GM18907 (cell line): Measurements from ENCODE around the gene TEDC1.

Source experiments
- ATAC-seq: cut with Tn5 transposase; IDR thresholded peaks from one replicate; pipeline ENCODE4 v1.9.1; 2021; ENCODE audit warnings: mild to moderate bottlenecking, moderate library complexity; ENCODE audit not compliant: unreplicated experiment

The TEDC1 gene

GRCh38 chr14:105490572-105491365 lies at the start of gene TEDC1:
TSS of gene TEDC1 (plus strand) at chr14:105491246. CDS start at chr14:105491376, 130 bp downstream.
- peak; percentile 71 for ATAC-seq

- ATAC-seq, result no peak
These were observed 48.9 kb upstream of the TEDC1 start for GRCh38 chr14:105442125-105442524.

- ATAC-seq, result no peak
These were observed 48.2 kb upstream of the TEDC1 start for GRCh38 chr14:105442834-105443233.

- ATAC-seq, result no peak
These were observed 46.2 kb upstream of the TEDC1 start for GRCh38 chr14:105444859-105445258.

- no peak for ATAC-seq
These were observed 45.8 kb upstream of the TEDC1 start for GRCh38 chr14:105445290-105445689.

GRCh38 chr14:105445901-105446845 lies 44.9 kb upstream of the TEDC1 start:
- ATAC-seq, result no peak

GRCh38 chr14:105446971-105447370 lies 44.1 kb upstream of the TEDC1 start:
- ATAC-seq, result no peak

GRCh38 chr14:105447651-105448640 lies 43.1 kb upstream of the TEDC1 start:
- no peak for ATAC-seq

- no peak for ATAC-seq
These were observed 42.3 kb upstream of the TEDC1 start for GRCh38 chr14:105448706-105449111.

GRCh38 chr14:105449276-105450122 lies 41.5 kb upstream of the TEDC1 start:
- ATAC-seq, result no peak

GRCh38 chr14:105450123-105450505 lies 40.9 kb upstream of the TEDC1 start:
- no peak for ATAC-seq

- no peak for ATAC-seq
These were observed 40.0 kb upstream of the TEDC1 start for GRCh38 chr14:105450864-105451720.

GRCh38 chr14:105452963-105453362 lies 38.1 kb upstream of the TEDC1 start:
- no peak for ATAC-seq

GRCh38 chr14:105453847-105454246 lies 37.2 kb upstream of the TEDC1 start:
- no peak for ATAC-seq

- no peak for ATAC-seq
These were observed 35.9 kb upstream of the TEDC1 start for GRCh38 chr14:105455086-105455640.

GRCh38 chr14:105455766-105456660 lies 35.0 kb upstream of the TEDC1 start:
- ATAC-seq, result no peak
